ENCODE measurements around the gene GSAP. TPM values are rescaled to one million over a fixed set of nuclear protein-coding genes. Genes with fewer than 3 reads are reported as not detected.

The GSAP gene
- total RNA-seq, 1 experiment from 2014 or later, result 2.0 TPM

- POLR2A ChIA-PET, result no interaction called here
- CTCF ChIA-PET, result interaction anchor here (2.7 kb wide), 1 partner anchor 25 kb away, joined by 11 read pairs; no protein-coding TSS in a partner anchor
These were observed 144.4 kb downstream of the GSAP start for GRCh38 chr7:77271766-77272165.

GRCh38 chr7:77270094-77270480 lies 146.1 kb downstream of the GSAP start:
- H3K9me3 Mint-ChIP-seq, result no peaks in the 10 kb centered on the region
- CTCF ChIA-PET, result interaction anchor here (1.3 to 2.7 kb wide), 2 partner anchors 12 to 23 kb away, joined by 3 to 11 read pairs; no protein-coding TSS in a partner anchor
- POLR2A ChIA-PET, result no interaction called here

More at GRCh38 chr7:77271766-77272165, 144.4 kb downstream of the GSAP start:
- Mint-ChIP-seq H3K27me3 (ENCODE audit: low read depth) (no peaks in the 10 kb centered on the region), H3K4me1 (no peaks in the 10 kb centered on the region), H3K9me3 (no peaks in the 10 kb centered on the region), H3K27ac (no peak overlapping the region), H3K4me3 (no peak overlapping the region), H3K36me3 (no peaks in the 10 kb centered on the region)
- DNase-seq (ENCODE audit: low spot score) (no peak), ATAC-seq (no peak)
- TF ChIP-seq GTF2I (CRISPR knock-in tag; conservative IDR thresholded peaks at IDR 0.05) (no peak), CDX4 (CRISPR knock-in tag; IDR thresholded peaks at IDR 0.05; ENCODE audit: borderline replicate concordance) (no peak), KAT7 (CRISPR knock-in tag; IDR thresholded peaks at IDR 0.05; ENCODE audit: borderline replicate concordance) (no peak), ESRRA (CRISPR knock-in tag; IDR thresholded peaks at IDR 0.05; ENCODE audit: borderline replicate concordance) (no peak)

GRCh38 chr7:77269360-77270093 lies 146.6 kb downstream of the GSAP start:
- ChIA-PET POLR2A (no interaction called here), CTCF (interaction anchor here (1.3 to 2.7 kb wide), 2 partner anchors 12 to 23 kb away, joined by 3 to 11 read pairs; no protein-coding TSS in a partner anchor)
- DNase-seq (ENCODE audit: low spot score), result no peak
- Mint-ChIP-seq H3K9me3 (no peaks in the 10 kb centered on the region), H3K4me1 (no peaks in the 10 kb centered on the region), H3K4me3 (no peak overlapping the region), H3K27me3 (ENCODE audit: low read depth) (peaks cover 2% of the 10 kb centered on the region; the same call in 1 of the 2 replicates), H3K36me3 (no peaks in the 10 kb centered on the region), H3K27ac (no peak overlapping the region)
- no peak for TF ChIP-seq SMAD4 (CRISPR knock-in tag; IDR thresholded peaks at IDR 0.05)
- TF ChIP-seq, protein P1, sequence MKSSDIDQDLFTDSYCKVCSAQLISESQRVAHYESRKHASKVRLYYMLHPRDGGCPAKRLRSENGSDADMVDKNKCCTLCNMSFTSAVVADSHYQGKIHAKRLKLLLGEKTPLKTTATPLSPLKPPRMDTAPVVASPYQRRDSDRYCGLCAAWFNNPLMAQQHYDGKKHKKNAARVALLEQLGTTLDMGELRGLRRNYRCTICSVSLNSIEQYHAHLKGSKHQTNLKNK (CRISPR knock-in tag; IDR thresholded peaks at IDR 0.05), result no peak
- no peak for TF ChIP-seq EMX1 (CRISPR knock-in tag; IDR thresholded peaks at IDR 0.05)
- TF ChIP-seq CDX4 (CRISPR knock-in tag; IDR thresholded peaks at IDR 0.05; ENCODE audit: borderline replicate concordance), result no peak
- TF ChIP-seq RELA (CRISPR knock-in tag; IDR thresholded peaks at IDR 0.05; ENCODE audit: borderline replicate concordance), result no peak
- TF ChIP-seq PRRX2 (CRISPR knock-in tag; IDR thresholded peaks at IDR 0.05), result no peak
- ATAC-seq, result no peak

More at GRCh38 chr7:77270094-77270480, 146.1 kb downstream of the GSAP start:
- Mint-ChIP-seq H3K4me1 (no peaks in the 10 kb centered on the region), H3K4me3 (no peak overlapping the region), H3K36me3 (no peaks in the 10 kb centered on the region), H3K27ac (no peak overlapping the region), H3K27me3 (ENCODE audit: low read depth) (no peaks in the 10 kb centered on the region)
- ATAC-seq (no peak), DNase-seq (ENCODE audit: low spot score) (no peak)
- no peak for TF ChIP-seq GTF2I (CRISPR knock-in tag; conservative IDR thresholded peaks at IDR 0.05)

GRCh38 chr7:77266291-77266794 lies 149.8 kb downstream of the GSAP start:
- H3K36me3 Mint-ChIP-seq, result no peaks in the 10 kb centered on the region
- DNase-seq (ENCODE audit: low spot score), result no peak
- ChIA-PET POLR2A (no interaction called here), CTCF (no interaction called here)
- H3K4me3 Mint-ChIP-seq, result no peak overlapping the region
- no peak for ATAC-seq
- TF ChIP-seq OVOL2 (CRISPR knock-in tag; IDR thresholded peaks at IDR 0.05; ENCODE audit: borderline replicate concordance), result no peak
- no peak for TF ChIP-seq FOXJ3 (CRISPR knock-in tag; IDR thresholded peaks at IDR 0.05; ENCODE audit: borderline replicate concordance)
- TF ChIP-seq FOXP1 (CRISPR knock-in tag; IDR thresholded peaks at IDR 0.05; ENCODE audit: borderline replicate concordance), result no peak
- TF ChIP-seq E2F4 (CRISPR knock-in tag; IDR thresholded peaks at IDR 0.05; ENCODE audit: borderline replicate concordance, low read depth), result no peak
- no peak for TF ChIP-seq CREB1 (CRISPR knock-in tag; IDR thresholded peaks at IDR 0.05)
- TF ChIP-seq TEAD4 (CRISPR knock-in tag; IDR thresholded peaks at IDR 0.05), result no peak
- TF ChIP-seq, protein P2, sequence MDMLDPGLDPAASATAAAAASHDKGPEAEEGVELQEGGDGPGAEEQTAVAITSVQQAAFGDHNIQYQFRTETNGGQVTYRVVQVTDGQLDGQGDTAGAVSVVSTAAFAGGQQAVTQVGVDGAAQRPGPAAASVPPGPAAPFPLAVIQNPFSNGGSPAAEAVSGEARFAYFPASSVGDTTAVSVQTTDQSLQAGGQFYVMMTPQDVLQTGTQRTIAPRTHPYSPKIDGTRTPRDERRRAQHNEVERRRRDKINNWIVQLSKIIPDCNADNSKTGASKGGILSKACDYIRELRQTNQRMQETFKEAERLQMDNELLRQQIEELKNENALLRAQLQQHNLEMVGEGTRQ (CRISPR knock-in tag; IDR thresholded peaks at IDR 0.05), result no peak
- TF ChIP-seq, protein P3, sequence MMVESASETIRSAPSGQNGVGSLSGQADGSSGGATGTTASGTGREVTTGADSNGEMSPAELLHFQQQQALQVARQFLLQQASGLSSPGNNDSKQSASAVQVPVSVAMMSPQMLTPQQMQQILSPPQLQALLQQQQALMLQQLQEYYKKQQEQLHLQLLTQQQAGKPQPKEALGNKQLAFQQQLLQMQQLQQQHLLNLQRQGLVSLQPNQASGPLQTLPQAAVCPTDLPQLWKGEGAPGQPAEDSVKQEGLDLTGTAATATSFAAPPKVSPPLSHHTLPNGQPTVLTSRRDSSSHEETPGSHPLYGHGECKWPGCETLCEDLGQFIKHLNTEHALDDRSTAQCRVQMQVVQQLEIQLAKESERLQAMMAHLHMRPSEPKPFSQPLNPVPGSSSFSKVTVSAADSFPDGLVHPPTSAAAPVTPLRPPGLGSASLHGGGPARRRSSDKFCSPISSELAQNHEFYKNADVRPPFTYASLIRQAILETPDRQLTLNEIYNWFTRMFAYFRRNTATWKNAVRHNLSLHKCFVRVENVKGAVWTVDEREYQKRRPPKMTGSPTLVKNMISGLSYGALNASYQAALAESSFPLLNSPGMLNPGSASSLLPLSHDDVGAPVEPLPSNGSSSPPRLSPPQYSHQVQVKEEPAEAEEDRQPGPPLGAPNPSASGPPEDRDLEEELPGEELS (CRISPR knock-in tag; IDR thresholded peaks at IDR 0.05), result no peak
- TF ChIP-seq ZBTB21 (CRISPR knock-in tag; IDR thresholded peaks at IDR 0.05; ENCODE audit: borderline replicate concordance), result no peak
- no peak for TF ChIP-seq HMGA2 (CRISPR knock-in tag; IDR thresholded peaks at IDR 0.05)
- no peak for TF ChIP-seq MYBL2 (CRISPR knock-in tag; IDR thresholded peaks at IDR 0.05)
- no peak for TF ChIP-seq EMX1 (CRISPR knock-in tag; IDR thresholded peaks at IDR 0.05)
- no peak for TF ChIP-seq SOX15 (CRISPR knock-in tag; IDR thresholded peaks at IDR 0.05)
- no peaks in the 10 kb centered on the region for H3K4me1 Mint-ChIP-seq
- peaks cover 6% of the 10 kb centered on the region; the same call in 1 of the 2 replicates for H3K9me3 Mint-ChIP-seq
- H3K27ac Mint-ChIP-seq, result no peak overlapping the region
- H3K27me3 Mint-ChIP-seq (ENCODE audit: low read depth), result peaks cover 2% of the 10 kb centered on the region; the same call in 1 of the 2 replicates
